Suppressor macrophage (primary cell): ENCODE measurements around the gene LILRA5.
A peak's percentile ranks its signal among the peaks of the same experiment; 100 is the strongest.

Source experiments
- DNase-seq, 4 experiments: peaks; one replicate each; pipeline ENCODE4 v3.0.0-alpha.2; 2020 to 2022

The LILRA5 gene

DNA sequence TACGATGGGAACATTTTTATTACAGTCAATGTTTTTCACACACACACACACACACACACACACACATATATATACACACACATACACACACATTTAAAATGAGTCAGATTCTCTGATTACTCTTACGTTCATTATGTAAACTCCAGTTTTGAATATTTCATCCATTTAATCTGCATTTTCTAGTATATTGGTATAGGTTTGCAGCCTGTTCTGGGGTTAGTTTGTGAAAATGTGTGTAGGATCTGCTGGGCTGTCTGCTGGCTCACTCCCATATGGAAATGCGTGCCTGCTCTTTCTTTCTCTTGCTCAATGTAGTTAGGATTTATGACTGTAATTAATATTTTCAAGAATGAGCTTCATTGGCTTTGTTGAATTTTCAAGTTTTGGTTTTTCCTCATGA is 39.1 kb downstream of the LILRA5 start:
- no peak for DNase-seq

DNA sequence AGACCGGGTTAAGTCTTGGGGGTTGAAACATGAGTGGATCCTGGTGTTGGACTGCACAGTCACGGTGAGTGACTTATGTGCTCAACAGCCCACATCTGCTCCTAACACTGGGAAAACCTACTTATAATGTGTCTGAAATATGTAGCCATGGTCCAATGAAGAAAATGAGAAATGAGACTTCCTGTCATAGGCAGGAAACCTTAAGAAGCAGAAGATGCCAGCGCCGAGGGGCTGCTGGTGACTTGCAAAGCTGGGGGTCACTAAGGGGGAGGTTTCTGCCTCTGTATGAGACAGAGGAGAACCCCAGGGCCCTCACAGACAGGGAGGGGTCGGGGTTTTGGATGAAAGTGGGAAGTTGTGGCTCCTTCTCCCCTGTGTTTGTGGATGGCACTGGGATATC is 40.8 kb downstream of the LILRA5 start:
- DNase-seq = peak; percentile 44 to 60 (median 58)

DNA sequence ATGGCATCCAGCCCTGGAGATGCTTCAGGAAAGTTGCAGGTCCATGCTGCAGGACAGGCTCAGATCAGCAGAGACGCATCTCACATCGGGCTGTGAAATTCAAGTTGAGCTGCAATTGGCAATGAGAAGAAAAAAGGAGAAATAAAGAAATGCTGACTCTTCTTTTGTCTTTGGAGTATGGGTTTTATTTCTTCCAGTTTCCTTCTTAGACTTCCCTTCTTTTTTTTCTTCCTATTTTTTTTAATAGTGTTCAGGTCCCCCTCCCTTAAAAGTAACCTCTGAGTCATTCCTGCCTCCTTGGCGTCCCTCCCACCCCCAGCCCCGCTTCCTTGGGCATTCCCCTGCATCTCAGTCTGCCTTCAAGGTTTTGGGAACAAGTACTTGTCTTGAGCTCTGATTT is 41.4 kb downstream of the LILRA5 start:
- DNase-seq = peak; percentile 57 to 88 (median 77)

DNA sequence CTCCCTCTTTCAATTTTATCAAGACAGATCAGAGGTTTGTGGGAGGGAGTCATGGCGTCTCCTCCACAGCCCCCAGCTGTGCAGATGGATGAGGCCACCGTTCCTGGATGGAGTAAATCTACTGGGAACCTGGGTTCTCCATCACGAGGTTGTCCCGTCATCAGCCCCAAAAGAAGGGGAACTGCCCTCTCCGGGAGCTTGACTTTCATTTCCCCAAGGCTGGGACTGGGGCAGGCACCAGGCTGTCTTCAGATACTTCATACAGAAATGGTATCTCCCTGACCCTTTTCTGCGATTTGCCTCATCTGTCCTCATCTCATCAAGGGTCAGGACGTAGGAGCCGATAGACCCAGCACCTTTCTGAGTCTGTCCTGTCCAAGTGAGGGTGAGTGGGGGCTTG is 41.9 kb downstream of the LILRA5 start:
- peak; percentile 89 to 95 (median 94) for DNase-seq

DNA sequence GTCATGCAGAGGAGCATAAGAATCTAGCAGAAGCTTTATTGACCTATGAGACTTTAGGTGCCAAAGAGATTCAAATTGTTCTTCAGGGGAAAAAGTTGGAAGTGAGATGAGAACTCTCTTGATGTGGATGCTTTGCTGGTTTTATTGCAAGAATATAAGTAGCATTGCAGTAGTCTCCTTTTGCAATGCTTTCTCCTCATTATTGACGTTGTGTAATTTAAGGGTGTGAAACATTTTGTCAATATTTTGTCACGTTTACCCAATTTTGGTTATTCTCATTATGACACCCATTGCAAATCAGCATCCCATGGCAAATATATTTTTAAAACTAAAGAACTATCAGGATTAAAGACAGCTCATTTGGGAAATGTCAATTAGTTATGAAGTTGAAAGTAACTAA is 44.0 kb downstream of the LILRA5 start:
- DNase-seq = peak in 2 of 4 experiments; percentile 40 to 57

DNA sequence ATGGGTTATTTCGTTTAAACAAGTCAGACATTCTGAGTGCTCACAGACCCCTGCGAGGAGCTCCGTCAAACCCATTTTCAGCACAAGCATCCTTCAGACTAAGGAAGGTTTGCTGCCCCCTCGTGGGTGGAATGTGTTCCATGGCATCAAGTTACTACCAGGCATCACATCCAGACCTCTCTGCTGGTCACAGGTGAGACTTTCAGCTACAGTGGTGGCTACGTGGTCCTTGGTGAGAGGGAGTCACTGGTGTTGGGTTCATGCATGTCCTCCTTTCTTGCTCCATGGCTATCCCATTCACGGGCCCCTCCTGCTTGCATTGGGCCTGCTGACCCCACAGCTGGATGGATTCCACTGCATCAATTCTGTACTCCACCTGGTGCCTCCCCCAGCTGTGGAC is 46.8 kb downstream of the LILRA5 start:
- peak; percentile 82 to 89 (median 86) for DNase-seq

DNA sequence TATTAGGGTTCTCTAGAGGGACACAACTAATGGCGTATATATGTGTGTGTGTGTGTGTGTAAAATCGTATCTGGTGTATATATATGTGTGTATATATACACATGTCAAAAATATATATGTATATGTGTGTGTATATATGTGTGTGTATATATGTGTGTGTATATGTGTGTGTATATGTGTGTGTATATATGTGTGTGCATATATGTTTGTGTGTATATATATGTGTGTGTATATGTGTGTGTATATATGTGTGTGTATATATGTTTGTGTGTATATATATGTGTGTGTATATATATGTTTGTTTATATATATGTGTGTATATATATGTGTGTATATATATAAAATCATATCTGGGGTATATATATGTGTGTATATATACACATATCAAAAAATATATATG is 50.5 kb downstream of the LILRA5 start:
- no peak for DNase-seq

DNA sequence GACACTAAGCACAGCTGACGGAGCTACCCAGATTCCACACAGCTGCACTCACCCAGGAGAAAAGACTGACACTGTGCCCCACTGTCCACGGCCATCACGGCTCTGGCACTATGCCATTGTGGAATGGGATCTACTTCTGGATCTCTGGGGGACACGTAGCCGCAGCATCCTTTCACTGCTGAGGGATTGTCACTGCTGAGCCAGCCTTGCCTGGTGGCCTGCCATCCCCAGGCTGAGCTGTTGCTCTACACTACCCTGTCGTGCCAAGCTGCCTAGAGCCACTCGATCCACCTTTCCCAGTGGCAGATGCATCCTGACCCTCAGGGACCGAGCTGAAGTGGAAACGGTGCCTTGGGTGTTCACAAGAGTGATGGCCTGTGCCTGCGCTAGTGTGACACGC is 50.9 kb downstream of the LILRA5 start:
- DNase-seq = no peak

DNA sequence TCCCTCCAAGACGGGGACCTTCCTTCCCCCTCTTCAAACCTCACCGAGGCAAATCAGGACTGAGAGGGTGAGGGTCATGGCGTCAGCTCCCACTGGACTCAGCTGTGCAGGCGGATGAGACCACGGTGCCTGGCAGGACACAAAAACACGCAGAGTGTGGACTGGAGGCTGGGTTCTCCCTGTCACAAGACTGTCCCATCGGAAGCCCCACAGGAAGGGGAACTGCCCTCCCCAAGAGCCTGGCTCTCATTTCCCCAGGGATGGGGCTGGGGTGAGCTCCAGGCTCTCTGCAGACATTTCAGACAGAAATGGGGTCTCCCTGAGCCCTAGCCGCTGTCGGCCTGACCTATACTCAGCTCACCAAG is 55.9 kb downstream of the LILRA5 start, which contains the start of gene LILRB5:
Gene LILRB5 (minus strand): TSS at position 158 of the 365 bp plus-strand sequence. CDS start 80 bp downstream, at position 78.
- peak; percentile 21 to 57 (median 45) for DNase-seq
